MM.1S (cell line): ENCODE data around the gene ACCS.

Experiments used
- DNase-seq: peaks from one replicate; pipeline ENCODE4 v3.0.0-alpha.2; 2015
- H2AFZ ChIP-seq: fragments of 300-600 bp; sonication (generic); 2 replicates; pipeline ENCODE4 v1.6.0; 2016; ENCODE audit warnings: antibody characterized with exemption, low read length
- H3F3A ChIP-seq: fragments of 300-600 bp; sonication (generic); 2 replicates; pipeline ENCODE4 v1.6.1; 2016; ENCODE audit warnings: mild to moderate bottlenecking, antibody characterized with exemption, low read length, moderate library complexity, mixed read lengths; ENCODE audit not compliant: insufficient read depth
- H3K27ac ChIP-seq: fragments of 300-600 bp; sonication (generic); 2 replicates; pipeline ENCODE4 v1.5.1; 2016; ENCODE audit warnings: mild to moderate bottlenecking, low read length
- H3K27me3 ChIP-seq: fragments of 300-600 bp; sonication (generic); replicated peaks from 2 replicates; pipeline ENCODE4 v1.6.0; 2016; ENCODE audit warnings: low read length; ENCODE audit not compliant: insufficient read depth
- H3K36me3 ChIP-seq: fragments of 300-600 bp; sonication (generic); replicated peaks from 2 replicates; pipeline ENCODE4 v1.6.1; 2016; ENCODE audit warnings: mild to moderate bottlenecking, low read length, mixed read lengths; ENCODE audit not compliant: insufficient read depth
- H3K4me1 ChIP-seq: fragments of 300-600 bp; sonication (generic); 2 replicates; pipeline ENCODE4 v1.6.1; 2016; ENCODE audit warnings: low read length, mixed read lengths
- H3K4me2 ChIP-seq: fragments of 300-600 bp; sonication (generic); 2 replicates; pipeline ENCODE4 v1.6.0; 2016; ENCODE audit warnings: low read depth, low read length
- H3K4me3 ChIP-seq: fragments of 300-600 bp; sonication (generic); 2 replicates; pipeline ENCODE4 v1.5.1; 2016; ENCODE audit warnings: low read length, mixed read lengths
- H3K79me2 ChIP-seq: fragments of 300-600 bp; sonication (generic); 2 replicates; pipeline ENCODE4 v1.6.1; 2016; ENCODE audit warnings: mixed run types, low read length, mixed read lengths
- H3K9ac ChIP-seq: fragments of 300-600 bp; sonication (generic); 2 replicates; pipeline ENCODE4 v1.6.1; 2016; ENCODE audit warnings: low read length, mixed read lengths
- H3K9me2 ChIP-seq: fragments of 300-600 bp; sonication (generic); replicated peaks from 2 replicates; pipeline ENCODE4 v1.6.1; 2016; ENCODE audit warnings: mild to moderate bottlenecking, low read length, mixed read lengths; ENCODE audit not compliant: insufficient read depth
- H3K9me3 ChIP-seq: fragments of 300-600 bp; sonication (generic); replicated peaks from 2 replicates; pipeline ENCODE4 v1.6.1; 2016; ENCODE audit warnings: mild to moderate bottlenecking, low read length, mixed read lengths; ENCODE audit not compliant: insufficient read depth
- H4K20me1 ChIP-seq: fragments of 300-600 bp; sonication (generic); 2 replicates; pipeline ENCODE4 v1.6.1; 2016; ENCODE audit warnings: mild to moderate bottlenecking, low read length, moderate library complexity, mixed read lengths; ENCODE audit not compliant: insufficient read depth
- CTCF ChIP-seq: fragments of 300-600 bp; sonication (generic); IDR thresholded peaks from 2 replicates; pipeline ENCODE4 v1.5.1; 2016; ENCODE audit warnings: antibody characterized with exemption, low read length, mixed read lengths
- EZH2 ChIP-seq: fragments of 300-600 bp; sonication (generic); optimal IDR thresholded peaks from 2 replicates; pipeline ENCODE3; 2017; ENCODE audit warnings: low read depth, mild to moderate bottlenecking, antibody characterized with exemption, low read length, mixed read lengths
- EZH2phosphoT487 ChIP-seq: fragments of 300-600 bp; sonication (generic); IDR thresholded peaks from 2 replicates; pipeline ENCODE4 v1.6.1; 2018; ENCODE audit warnings: antibody characterized with exemption, low read length

Gene ACCS

GRCh38 chr11:44120169-44120568 lies 54.1 kb downstream of the ACCS start:
- Histone ChIP-seq H3K36me3 (no peaks in the 10 kb centered on the region), H3K4me3 (no peak overlapping the region), H4K20me1 (no peaks in the 10 kb centered on the region), H3K27me3 (no peaks in the 10 kb centered on the region), H3K4me2 (no peak overlapping the region), H3F3A (no peaks in the 10 kb centered on the region), H3K9ac (no peak overlapping the region), H3K9me3 (no peaks in the 10 kb centered on the region), H2AFZ (no peak overlapping the region), H3K4me1 (peaks cover 1% of the 10 kb centered on the region; the same call in 1 of the 2 replicates), H3K9me2 (no peaks in the 10 kb centered on the region), H3K27ac (no peak overlapping the region), H3K79me2 (no peaks in the 10 kb centered on the region)
- no peak for DNase-seq
- TF ChIP-seq CTCF, result peak; percentile 14; the same call in 1 of the 2 replicates
- no peak for TF ChIP-seq EZH2phosphoT487

- no peak overlapping the region for H3K4me2 ChIP-seq
- peak; percentile 44 for DNase-seq
- H3K4me3 ChIP-seq, result no peak overlapping the region
- H3K36me3 ChIP-seq, result no peaks in the 10 kb centered on the region
- H3K27me3 ChIP-seq, result no peaks in the 10 kb centered on the region
- no peaks in the 10 kb centered on the region for H3F3A ChIP-seq
- no peak overlapping the region for H2AFZ ChIP-seq
- no peaks in the 10 kb centered on the region for H3K9me3 ChIP-seq
- H4K20me1 ChIP-seq, result no peaks in the 10 kb centered on the region
- H3K4me1 ChIP-seq, result peaks cover 10% of the 10 kb centered on the region; the same call in 1 of the 2 replicates
- no peaks in the 10 kb centered on the region for H3K79me2 ChIP-seq
- no peaks in the 10 kb centered on the region for H3K9me2 ChIP-seq
- H3K27ac ChIP-seq, result no peak overlapping the region
- TF ChIP-seq CTCF (no peak), EZH2phosphoT487 (no peak), EZH2 (no peak)
- H3K9ac ChIP-seq, result no peak overlapping the region
These were observed 59.5 kb downstream of the ACCS start for GRCh38 chr11:44125598-44125997.

- Histone ChIP-seq H3K4me3 (no peak overlapping the region), H3K4me2 (no peak overlapping the region), H3K4me1 (peaks cover 10% of the 10 kb centered on the region; the same call in 1 of the 2 replicates), H4K20me1 (no peaks in the 10 kb centered on the region), H3F3A (no peaks in the 10 kb centered on the region), H3K36me3 (no peaks in the 10 kb centered on the region), H3K27ac (no peak overlapping the region), H3K9me3 (no peaks in the 10 kb centered on the region), H3K27me3 (no peaks in the 10 kb centered on the region), H2AFZ (no peak overlapping the region), H3K9ac (no peak overlapping the region), H3K79me2 (no peaks in the 10 kb centered on the region), H3K9me2 (no peaks in the 10 kb centered on the region)
- TF ChIP-seq EZH2phosphoT487 (no peak), EZH2 (no peak), CTCF (no peak)
- DNase-seq, result no peak
These were observed 60.2 kb downstream of the ACCS start for GRCh38 chr11:44126304-44126703.
